HCT116 (cell line): ENCODE results near the gene USP50.

Experiments
- JUND ChIP-seq: IDR thresholded peaks from 2 replicates; pipeline ENCODE4 v1.6.1; 2012
- POLR2AphosphoS5 ChIP-seq: IDR thresholded peaks from 2 replicates; pipeline ENCODE4 v1.6.1; 2011; ENCODE audit warnings: mild to moderate bottlenecking, low read depth, low read length, moderate library complexity
- SIN3A ChIP-seq: IDR thresholded peaks from 2 replicates; pipeline ENCODE4 v1.6.1; 2012; ENCODE audit warnings: low read depth
- YY1 ChIP-seq: IDR thresholded peaks from 2 replicates; pipeline ENCODE4 v1.6.1; 2011; ENCODE audit warnings: low read length, low read depth, moderate library complexity, mild to moderate bottlenecking; ENCODE audit not compliant: insufficient replicate concordance; ENCODE audit errors: extremely low read depth
- TF ChIP-seq, protein P1 (sequence below), 3 experiments: fragments of 200-600 bp in 1 of 3; sonication (generic) in 1 of 3; IDR thresholded peaks in 2 of 3; conservative IDR thresholded peaks in 1 of 3; 2 replicates each; pipeline ENCODE4 v1.5.1; 2012 to 2017; ENCODE audit warnings: low read depth in 2 of 3, low read length in 2 of 3, antibody characterized with exemption in 1 of 3, borderline replicate concordance in 1 of 3, control low read depth in 1 of 3, mild to moderate bottlenecking in 1 of 3, mixed read lengths in 1 of 3, mixed run types in 1 of 3, moderate library complexity in 1 of 3; ENCODE audit not compliant: insufficient read depth in 1 of 3
- TF ChIP-seq, protein P2 (sequence below): IDR thresholded peaks from 2 replicates; pipeline ENCODE4 v1.6.1; 2012; ENCODE audit warnings: low read depth

DNA sequence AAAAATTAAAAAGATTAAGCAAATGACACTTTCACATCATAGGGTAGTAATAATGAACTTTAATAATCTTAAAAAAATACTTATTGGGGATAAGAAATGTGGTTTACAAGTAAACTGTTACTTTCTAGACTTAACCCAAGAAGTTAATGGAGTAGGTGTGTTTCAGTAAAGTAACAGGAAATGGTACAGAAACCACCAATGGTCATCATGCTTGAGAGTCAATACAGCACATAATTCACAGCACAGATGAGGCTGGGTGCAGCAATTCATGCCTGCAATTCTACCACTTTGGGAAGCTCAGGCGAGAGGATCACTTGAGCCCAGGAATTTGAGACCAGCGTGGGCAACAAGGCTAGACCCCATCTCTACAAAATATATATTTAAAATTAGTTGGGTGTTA lies 11.5 kb upstream of the USP50 start:
- TF ChIP-seq YY1 (no peak), POLR2AphosphoS5 (no peak), SIN3A (no peak), JUND (no peak)
- TF ChIP-seq, protein P1, sequence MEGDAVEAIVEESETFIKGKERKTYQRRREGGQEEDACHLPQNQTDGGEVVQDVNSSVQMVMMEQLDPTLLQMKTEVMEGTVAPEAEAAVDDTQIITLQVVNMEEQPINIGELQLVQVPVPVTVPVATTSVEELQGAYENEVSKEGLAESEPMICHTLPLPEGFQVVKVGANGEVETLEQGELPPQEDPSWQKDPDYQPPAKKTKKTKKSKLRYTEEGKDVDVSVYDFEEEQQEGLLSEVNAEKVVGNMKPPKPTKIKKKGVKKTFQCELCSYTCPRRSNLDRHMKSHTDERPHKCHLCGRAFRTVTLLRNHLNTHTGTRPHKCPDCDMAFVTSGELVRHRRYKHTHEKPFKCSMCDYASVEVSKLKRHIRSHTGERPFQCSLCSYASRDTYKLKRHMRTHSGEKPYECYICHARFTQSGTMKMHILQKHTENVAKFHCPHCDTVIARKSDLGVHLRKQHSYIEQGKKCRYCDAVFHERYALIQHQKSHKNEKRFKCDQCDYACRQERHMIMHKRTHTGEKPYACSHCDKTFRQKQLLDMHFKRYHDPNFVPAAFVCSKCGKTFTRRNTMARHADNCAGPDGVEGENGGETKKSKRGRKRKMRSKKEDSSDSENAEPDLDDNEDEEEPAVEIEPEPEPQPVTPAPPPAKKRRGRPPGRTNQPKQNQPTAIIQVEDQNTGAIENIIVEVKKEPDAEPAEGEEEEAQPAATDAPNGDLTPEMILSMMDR (IDR thresholded peaks at IDR 0.05 in 2 of 3, conservative IDR thresholded peaks at IDR 0.05 in 1 of 3; ENCODE audit: borderline replicate concordance in 1 of 3, insufficient read depth in 1 of 3, low read depth in 2 of 3, low read length in 2 of 3), result no peak
- TF ChIP-seq, protein P2, sequence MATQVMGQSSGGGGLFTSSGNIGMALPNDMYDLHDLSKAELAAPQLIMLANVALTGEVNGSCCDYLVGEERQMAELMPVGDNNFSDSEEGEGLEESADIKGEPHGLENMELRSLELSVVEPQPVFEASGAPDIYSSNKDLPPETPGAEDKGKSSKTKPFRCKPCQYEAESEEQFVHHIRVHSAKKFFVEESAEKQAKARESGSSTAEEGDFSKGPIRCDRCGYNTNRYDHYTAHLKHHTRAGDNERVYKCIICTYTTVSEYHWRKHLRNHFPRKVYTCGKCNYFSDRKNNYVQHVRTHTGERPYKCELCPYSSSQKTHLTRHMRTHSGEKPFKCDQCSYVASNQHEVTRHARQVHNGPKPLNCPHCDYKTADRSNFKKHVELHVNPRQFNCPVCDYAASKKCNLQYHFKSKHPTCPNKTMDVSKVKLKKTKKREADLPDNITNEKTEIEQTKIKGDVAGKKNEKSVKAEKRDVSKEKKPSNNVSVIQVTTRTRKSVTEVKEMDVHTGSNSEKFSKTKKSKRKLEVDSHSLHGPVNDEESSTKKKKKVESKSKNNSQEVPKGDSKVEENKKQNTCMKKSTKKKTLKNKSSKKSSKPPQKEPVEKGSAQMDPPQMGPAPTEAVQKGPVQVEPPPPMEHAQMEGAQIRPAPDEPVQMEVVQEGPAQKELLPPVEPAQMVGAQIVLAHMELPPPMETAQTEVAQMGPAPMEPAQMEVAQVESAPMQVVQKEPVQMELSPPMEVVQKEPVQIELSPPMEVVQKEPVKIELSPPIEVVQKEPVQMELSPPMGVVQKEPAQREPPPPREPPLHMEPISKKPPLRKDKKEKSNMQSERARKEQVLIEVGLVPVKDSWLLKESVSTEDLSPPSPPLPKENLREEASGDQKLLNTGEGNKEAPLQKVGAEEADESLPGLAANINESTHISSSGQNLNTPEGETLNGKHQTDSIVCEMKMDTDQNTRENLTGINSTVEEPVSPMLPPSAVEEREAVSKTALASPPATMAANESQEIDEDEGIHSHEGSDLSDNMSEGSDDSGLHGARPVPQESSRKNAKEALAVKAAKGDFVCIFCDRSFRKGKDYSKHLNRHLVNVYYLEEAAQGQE, result no peak
